ENCODE results near the gene PITX3.
"Not testable (repeated sequence)": the region's sequence is repeated elsewhere in the genome, so short reads cannot be mapped to it uniquely, and the experiment has no call there.

PITX3 gene

GRCh38 chr10:102198027-102198426, 43.3 kb downstream of the PITX3 start:
- TF ChIP-seq CTCF (IDR thresholded peaks at IDR 0.05; ENCODE audit: low read depth, low read length, missing control alignments): no peak
- H3K4me3 ChIP-seq (ENCODE audit: low read depth, low read length): no peak overlapping the region
- DNase-seq (ENCODE audit: low read depth): no peak

GRCh38 chr10:102196893-102197292, 44.4 kb downstream of the PITX3 start:
- DNase-seq (ENCODE audit: low read depth): no peak
- no peak overlapping the region for H3K4me3 ChIP-seq (ENCODE audit: low read depth, low read length)
- no peak for TF ChIP-seq CTCF (IDR thresholded peaks at IDR 0.05; ENCODE audit: low read depth, low read length, missing control alignments)

GRCh38 chr10:102195296-102195870, 45.9 kb downstream of the PITX3 start:
- TF ChIP-seq CTCF (IDR thresholded peaks at IDR 0.05; ENCODE audit: low read depth, low read length, missing control alignments): no peak

GRCh38 chr10:102191956-102192355, 49.4 kb downstream of the PITX3 start:
- no peak overlapping the region for H3K4me3 ChIP-seq (ENCODE audit: low read depth, low read length)
- no peak for DNase-seq (ENCODE audit: low read depth)
- TF ChIP-seq CTCF (IDR thresholded peaks at IDR 0.05; ENCODE audit: low read depth, low read length, missing control alignments): no peak

More at GRCh38 chr10:102195296-102195870, 45.9 kb downstream of the PITX3 start:
- DNase-seq (ENCODE audit: low read depth): no peak
- H3K4me3 ChIP-seq (ENCODE audit: low read depth, low read length): no peak overlapping the region

- not testable (repeated sequence) for H3K4me3 ChIP-seq (ENCODE audit: low read depth, low read length); DNase-seq (ENCODE audit: low read depth)
Observed at GRCh38 chr10:102188941-102189898, 52.1 kb downstream of the PITX3 start.

- no peak for DNase-seq (ENCODE audit: low read depth)
- H3K4me3 ChIP-seq (ENCODE audit: low read depth, low read length): no peak overlapping the region
- no peak for TF ChIP-seq CTCF (IDR thresholded peaks at IDR 0.05; ENCODE audit: low read depth, low read length, missing control alignments)
Observed at GRCh38 chr10:102188298-102188940, 52.9 kb downstream of the PITX3 start.

- no peak for TF ChIP-seq CTCF (IDR thresholded peaks at IDR 0.05; ENCODE audit: low read depth, low read length, missing control alignments)
- no peak overlapping the region for H3K4me3 ChIP-seq (ENCODE audit: low read depth, low read length)
- no peak for DNase-seq (ENCODE audit: low read depth)
Observed at GRCh38 chr10:102185811-102186527, 55.3 kb downstream of the PITX3 start.

All from GM12864 (cell line).